Bronchial epithelial cell (primary cell): Measurements from ENCODE around the gene EEF1B2. TPM values are rescaled to one million over a fixed set of nuclear protein-coding genes. Genes with fewer than 3 reads are reported as not detected.
"Not testable (repeated sequence)": the region's sequence is repeated elsewhere in the genome, so short reads cannot be mapped to it uniquely, and the experiment has no call there.

Experiments
- DNase-seq: peaks from one replicate; pipeline ENCODE4 v3.0.0-alpha.2; 2010; ENCODE audit warnings: low read depth
- FAIRE-seq: peaks from 2 replicates; lab custom pipeline; 2011; peaks lifted over from hg19 to GRCh38; lab: Jason Lieb, UNC
- H3K27me3 ChIP-seq: 2 replicates; pipeline ENCODE4 v1.5.1; 2011; ENCODE audit warnings: low read length; ENCODE audit not compliant: control insufficient read depth, insufficient read depth
- H3K36me3 ChIP-seq: 2 replicates; pipeline ENCODE4 v1.5.1; 2011; ENCODE audit warnings: low read length; ENCODE audit not compliant: control insufficient read depth, insufficient read depth
- H3K4me3 ChIP-seq: 2 replicates; pipeline ENCODE4 v1.5.1; 2011; ENCODE audit warnings: mild to moderate bottlenecking, low read depth, low read length, control low read depth
- total RNA-seq: library from RNA; depleted of rRNA; stranded (reverse); fragments of >200 nt; gene quantifications from 2 replicates; pipeline ENCODE4 v1.2.1, GENCODE V29; 2014
- TF ChIP-seq, protein P1 (sequence below): IDR thresholded peaks from 2 replicates; pipeline ENCODE4 v1.5.1; 2011; ENCODE audit warnings: mild to moderate bottlenecking, moderate library complexity, low read length, control low read depth, inconsistent platforms; ENCODE audit not compliant: insufficient read depth, severe bottlenecking

EEF1B2 gene
- total RNA-seq, 1 donor from 2014 or later = 816 TPM

GRCh38 chr2:206203331-206203730, 43.6 kb downstream of the EEF1B2 start:
- no peak for FAIRE-seq
- Histone ChIP-seq H3K36me3 (no peaks in the 10 kb centered on the region), H3K4me3 (no peak overlapping the region), H3K27me3 (no peaks in the 10 kb centered on the region)
- TF ChIP-seq, protein P1, sequence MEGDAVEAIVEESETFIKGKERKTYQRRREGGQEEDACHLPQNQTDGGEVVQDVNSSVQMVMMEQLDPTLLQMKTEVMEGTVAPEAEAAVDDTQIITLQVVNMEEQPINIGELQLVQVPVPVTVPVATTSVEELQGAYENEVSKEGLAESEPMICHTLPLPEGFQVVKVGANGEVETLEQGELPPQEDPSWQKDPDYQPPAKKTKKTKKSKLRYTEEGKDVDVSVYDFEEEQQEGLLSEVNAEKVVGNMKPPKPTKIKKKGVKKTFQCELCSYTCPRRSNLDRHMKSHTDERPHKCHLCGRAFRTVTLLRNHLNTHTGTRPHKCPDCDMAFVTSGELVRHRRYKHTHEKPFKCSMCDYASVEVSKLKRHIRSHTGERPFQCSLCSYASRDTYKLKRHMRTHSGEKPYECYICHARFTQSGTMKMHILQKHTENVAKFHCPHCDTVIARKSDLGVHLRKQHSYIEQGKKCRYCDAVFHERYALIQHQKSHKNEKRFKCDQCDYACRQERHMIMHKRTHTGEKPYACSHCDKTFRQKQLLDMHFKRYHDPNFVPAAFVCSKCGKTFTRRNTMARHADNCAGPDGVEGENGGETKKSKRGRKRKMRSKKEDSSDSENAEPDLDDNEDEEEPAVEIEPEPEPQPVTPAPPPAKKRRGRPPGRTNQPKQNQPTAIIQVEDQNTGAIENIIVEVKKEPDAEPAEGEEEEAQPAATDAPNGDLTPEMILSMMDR = no peak
- no peak for DNase-seq

DNA sequence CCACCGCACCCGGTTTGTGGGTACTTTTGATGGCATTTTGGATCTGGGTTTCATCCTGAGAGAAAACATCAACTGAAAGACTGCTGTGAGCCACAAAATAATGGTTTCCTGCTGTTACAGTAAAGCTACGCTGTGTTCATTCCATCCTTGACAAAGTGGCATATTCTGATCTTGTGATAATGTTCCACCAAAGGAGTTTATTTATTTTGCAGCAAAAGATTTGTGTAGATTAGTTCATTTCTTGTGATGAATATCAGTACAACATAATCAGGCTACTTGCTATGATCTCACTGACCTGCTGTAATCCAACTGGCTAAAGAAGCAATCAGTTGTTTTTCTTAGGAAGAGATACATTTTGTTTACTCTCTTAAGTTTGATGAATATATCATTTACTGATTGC, 45.0 kb downstream of the EEF1B2 start:
- FAIRE-seq (no peak), DNase-seq (no peak)
- Histone ChIP-seq H3K27me3 (no peaks in the 10 kb centered on the region), H3K4me3 (no peak overlapping the region), H3K36me3 (no peaks in the 10 kb centered on the region)
- TF ChIP-seq, protein P1 = no peak

DNA sequence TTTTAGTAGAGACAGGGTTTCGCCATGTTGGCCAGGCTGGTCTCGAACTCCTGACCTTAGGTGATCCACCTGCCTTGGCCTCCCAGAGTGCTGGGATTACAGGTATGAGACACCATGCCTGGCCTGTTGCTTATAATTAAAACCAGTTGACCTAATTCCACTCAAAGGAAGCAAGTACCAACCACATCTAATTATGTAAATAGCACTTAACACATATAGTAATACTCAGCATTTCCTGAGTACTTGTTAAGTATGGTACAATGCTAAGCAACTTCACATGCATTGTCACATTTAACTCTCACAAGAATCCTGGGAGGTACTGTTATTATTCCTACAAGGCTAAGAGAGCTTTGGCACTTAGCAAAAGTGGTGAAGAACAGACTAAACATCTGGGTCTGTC, 47.6 kb downstream of the EEF1B2 start:
- not testable (repeated sequence) for DNase-seq, H3K27me3 ChIP-seq, H3K4me3 ChIP-seq, H3K36me3 ChIP-seq, FAIRE-seq

- TF ChIP-seq, protein P1 = no peak
- H3K27me3 ChIP-seq = no peaks in the 10 kb centered on the region
- FAIRE-seq (no peak), DNase-seq (no peak)
- no peaks in the 10 kb centered on the region for H3K36me3 ChIP-seq
- no peak overlapping the region for H3K4me3 ChIP-seq
These were observed 49.2 kb downstream of the EEF1B2 start for GRCh38 chr2:206208900-206209299.

DNA sequence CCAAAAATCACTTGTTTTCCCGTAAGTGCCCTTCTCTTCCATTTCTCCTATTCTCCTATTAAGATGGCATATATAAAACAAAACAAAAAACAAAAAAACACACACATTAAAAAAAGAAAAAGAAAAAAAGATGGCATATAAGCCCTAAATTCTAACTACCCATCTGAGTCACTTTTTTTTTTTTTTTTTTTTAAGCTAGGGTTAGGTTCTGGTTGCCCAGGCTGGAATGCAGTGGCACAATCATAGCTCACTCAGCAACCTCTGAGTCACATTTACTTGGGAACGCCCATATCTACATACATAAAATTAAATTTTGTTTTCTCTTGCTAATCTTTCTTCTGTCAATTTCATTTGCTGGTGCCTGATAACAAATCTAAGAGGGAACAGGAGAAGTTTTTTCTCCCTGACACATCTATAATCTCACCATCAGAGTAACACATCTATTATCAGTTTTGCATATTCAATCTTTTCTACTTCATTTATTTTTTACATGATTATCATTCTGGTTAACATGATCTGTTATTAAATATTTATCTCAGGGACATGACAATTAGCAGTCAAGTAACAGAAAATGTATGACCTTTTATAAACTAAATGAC, 52.1 kb downstream of the EEF1B2 start:
- DNase-seq (peak; percentile 88), FAIRE-seq (no peak)
- Histone ChIP-seq H3K4me3 (no peak overlapping the region), H3K27me3 (no peaks in the 10 kb centered on the region), H3K36me3 (no peaks in the 10 kb centered on the region)
- TF ChIP-seq, protein P1 = no peak

Other genes with a start within 250 kb of the EEF1B2 start
- gene INO80D, start 73.7 kb upstream of the EEF1B2 start, total RNA-seq = 7.6 and 7.7 TPM in 2 replicates
- gene NDUFS1, start 451 bp upstream of the EEF1B2 start, total RNA-seq = 72.5 and 103 TPM in 2 replicates
- gene ZDBF2, start 114.8 kb downstream of the EEF1B2 start, total RNA-seq = 7.4 and 7.7 TPM in 2 replicates